PC-9 (cell line): ENCODE data around the gene LAMTOR5.

Experiments used
- EZH2 ChIP-seq: fragments of 200-600 bp; sonication (generic); IDR thresholded peaks from 2 replicates; pipeline ENCODE4 v1.8.0; 2017; ENCODE audit warnings: antibody characterized with exemption, low read depth
- TF ChIP-seq, protein P1 (sequence below): fragments of 200-600 bp; sonication (generic); conservative IDR thresholded peaks from 2 replicates; pipeline ENCODE4 v1.6.1; 2017; ENCODE audit warnings: mixed run types, antibody characterized with exemption, mild to moderate bottlenecking, moderate library complexity

DNA sequence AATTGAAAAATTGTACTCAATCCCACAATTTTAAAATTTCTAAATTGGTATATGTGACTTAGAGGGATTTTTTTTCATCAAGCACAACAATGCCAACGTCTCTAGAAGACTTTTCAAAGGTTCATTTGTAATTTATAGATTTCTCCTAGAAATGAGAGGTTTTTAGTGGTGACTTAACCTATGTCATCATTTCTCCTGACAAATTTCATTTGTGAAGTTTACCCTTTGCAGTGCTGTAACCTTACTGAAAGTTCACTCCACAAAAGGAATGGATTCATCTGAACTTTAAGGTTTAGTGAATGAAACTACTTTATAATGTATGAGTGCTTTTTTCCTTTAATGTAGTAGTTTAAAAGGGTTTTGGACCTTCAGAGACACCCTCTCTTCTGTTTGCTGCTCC lies 52.2 kb downstream of the LAMTOR5 start:
- TF ChIP-seq, protein P1, sequence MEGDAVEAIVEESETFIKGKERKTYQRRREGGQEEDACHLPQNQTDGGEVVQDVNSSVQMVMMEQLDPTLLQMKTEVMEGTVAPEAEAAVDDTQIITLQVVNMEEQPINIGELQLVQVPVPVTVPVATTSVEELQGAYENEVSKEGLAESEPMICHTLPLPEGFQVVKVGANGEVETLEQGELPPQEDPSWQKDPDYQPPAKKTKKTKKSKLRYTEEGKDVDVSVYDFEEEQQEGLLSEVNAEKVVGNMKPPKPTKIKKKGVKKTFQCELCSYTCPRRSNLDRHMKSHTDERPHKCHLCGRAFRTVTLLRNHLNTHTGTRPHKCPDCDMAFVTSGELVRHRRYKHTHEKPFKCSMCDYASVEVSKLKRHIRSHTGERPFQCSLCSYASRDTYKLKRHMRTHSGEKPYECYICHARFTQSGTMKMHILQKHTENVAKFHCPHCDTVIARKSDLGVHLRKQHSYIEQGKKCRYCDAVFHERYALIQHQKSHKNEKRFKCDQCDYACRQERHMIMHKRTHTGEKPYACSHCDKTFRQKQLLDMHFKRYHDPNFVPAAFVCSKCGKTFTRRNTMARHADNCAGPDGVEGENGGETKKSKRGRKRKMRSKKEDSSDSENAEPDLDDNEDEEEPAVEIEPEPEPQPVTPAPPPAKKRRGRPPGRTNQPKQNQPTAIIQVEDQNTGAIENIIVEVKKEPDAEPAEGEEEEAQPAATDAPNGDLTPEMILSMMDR = no peak
- no peak for TF ChIP-seq EZH2
